HEK293 (cell line): ENCODE measurements around the gene RPS6KA2.

ENCODE experiments used
- CTCF ChIP-seq: fragments of 450-650 bp; formaldehyde crosslinking; IDR thresholded peaks from 2 replicates; pipeline ENCODE4 v1.5.1; 2016; ENCODE audit warnings: missing biosample characterization, missing genetic modification characterization
- OSR2 ChIP-seq: fragments of 450-650 bp; formaldehyde crosslinking; IDR thresholded peaks from 2 replicates; pipeline ENCODE4 v1.5.1; 2016; ENCODE audit warnings: missing biosample characterization, missing genetic modification characterization
- PRDM6 ChIP-seq: fragments of 450-650 bp; formaldehyde crosslinking; IDR thresholded peaks from 2 replicates; pipeline ENCODE4 v1.5.1; 2017; ENCODE audit warnings: missing biosample characterization, missing genetic modification characterization
- TRIM28 ChIP-seq: IDR thresholded peaks from 2 replicates; pipeline ENCODE4 v1.6.1; 2011; ENCODE audit warnings: low read length, control low read depth, borderline replicate concordance
- ZBTB17 ChIP-seq: fragments of 450-650 bp; formaldehyde crosslinking; IDR thresholded peaks from 2 replicates; pipeline ENCODE4 v1.5.1; 2016; ENCODE audit warnings: missing biosample characterization, missing genetic modification characterization
- ZNF214 ChIP-seq: fragments of 450-650 bp; formaldehyde crosslinking; IDR thresholded peaks from 2 replicates; pipeline ENCODE4 v1.5.1; 2017; ENCODE audit warnings: missing biosample characterization, mild to moderate bottlenecking, missing genetic modification characterization, borderline replicate concordance
- ZNF274 ChIP-seq, 2 experiments: fragments of 200-500 bp in 1 of 2; fragments of 450-650 bp in 1 of 2; sonication (Bioruptor generic) in 1 of 2; formaldehyde crosslinking in 1 of 2; IDR thresholded peaks; 2 replicates each; pipeline versions ENCODE4 v1.5.1 to v1.6.1; 2014 to 2016; ENCODE audit warnings: borderline replicate concordance in 1 of 2, inconsistent platforms in 1 of 2, low read length in 1 of 2, missing biosample characterization in 1 of 2, missing genetic modification characterization in 1 of 2
- ZNF335 ChIP-seq: fragments of 450-650 bp; formaldehyde crosslinking; conservative IDR thresholded peaks from 2 replicates; pipeline ENCODE4 v1.5.1; 2016; ENCODE audit warnings: missing biosample characterization, missing genetic modification characterization
- ZNF785 ChIP-seq: fragments of 450-650 bp; formaldehyde crosslinking; IDR thresholded peaks from 2 replicates; pipeline ENCODE4 v1.5.1; 2016; ENCODE audit warnings: missing biosample characterization, missing genetic modification characterization

- no peak for TF ChIP-seq TRIM28
- no peak for TF ChIP-seq CTCF
- no peak for TF ChIP-seq ZNF274 (IDR thresholded peaks at IDR 0.05; ENCODE audit: low read length)
- TF ChIP-seq ZNF274 (tag by site-specific recombination; IDR thresholded peaks at IDR 0.05; ENCODE audit: borderline replicate concordance): no peak
- no peak for TF ChIP-seq ZNF785 (tag by site-specific recombination)
- TF ChIP-seq ZNF214 (tag by site-specific recombination): no peak
- TF ChIP-seq ZNF335 (tag by site-specific recombination): no peak
- TF ChIP-seq PRDM6 (tag by site-specific recombination): no peak
- TF ChIP-seq ZBTB17: no peak
- TF ChIP-seq OSR2 (tag by site-specific recombination): no peak
Measured at GRCh38 chr6:166664135-166664534, 37.1 kb upstream of the RPS6KA2 start.
